ENCODE measurements around the gene LINGO1. TPM values are rescaled to one million over a fixed set of nuclear protein-coding genes. Genes with fewer than 3 reads are reported as not detected.

Gene LINGO1
- total and polyA plus RNA-seq, 4 donors = 0.38 to 2.1 (median 1.5) TPM

- H3K27ac ChIP-seq (ENCODE audit: low read depth in 1 of 2, low read length in 2 of 2) = no peak overlapping the region
- 10% methylated on average over 9 of the region's 9 CpGs for WGBS, 2 donors
These were observed 55.3 kb downstream of the LINGO1 start for GRCh38 chr15:77577366-77577950.

GRCh38 chr15:77576538-77576937 lies 56.2 kb downstream of the LINGO1 start:
- DNase-seq = no peak
- Histone ChIP-seq H3K27ac (ENCODE audit: low read depth in 1 of 2, low read length in 2 of 2) (no peak overlapping the region), H3K27me3 (ENCODE audit: control insufficient read depth in 1 of 2, insufficient read depth in 2 of 2, low read length in 1 of 2) (no peaks in the 10 kb centered on the region), H3K36me3 (ENCODE audit: control insufficient read depth in 1 of 2, insufficient read depth in 2 of 2, low read length in 1 of 2) (no peaks in the 10 kb centered on the region), H3K4me3 (ENCODE audit: low read length in 2 of 2) (no peak overlapping the region), H3K9me3 (ENCODE audit: control insufficient read depth, low read length) (no peaks in the 10 kb centered on the region), H3K4me1 (ENCODE audit: control insufficient read depth in 1 of 2, insufficient read depth in 2 of 2, low read length in 2 of 2) (no peaks in the 10 kb centered on the region)
- intact Hi-C loops (cut with DNase I) = no loop called here
- 99 to 100% methylated on average over 1 of the region's 1 CpG for WGBS, 2 donors
- no peak for ATAC-seq (ENCODE audit: low FRiP score)

More at GRCh38 chr15:77577366-77577950, 55.3 kb downstream of the LINGO1 start:
- intact Hi-C loops (cut with DNase I) = no loop called here
- ATAC-seq (ENCODE audit: low FRiP score) = no peak
- H3K27me3 ChIP-seq (ENCODE audit: control insufficient read depth in 1 of 2, insufficient read depth in 2 of 2, low read length in 1 of 2) = no peaks in the 10 kb centered on the region
- DNase-seq = no peak
- H3K36me3 ChIP-seq (ENCODE audit: control insufficient read depth in 1 of 2, insufficient read depth in 2 of 2, low read length in 1 of 2) = no peaks in the 10 kb centered on the region
- H3K4me1 ChIP-seq (ENCODE audit: control insufficient read depth in 1 of 2, insufficient read depth in 2 of 2, low read length in 2 of 2) = no peaks in the 10 kb centered on the region
- no peak overlapping the region for H3K4me3 ChIP-seq (ENCODE audit: low read length in 2 of 2)
- H3K9me3 ChIP-seq (ENCODE audit: control insufficient read depth, low read length) = no peaks in the 10 kb centered on the region

- ATAC-seq (ENCODE audit: low FRiP score) (no peak), DNase-seq (no peak)
- Histone ChIP-seq H3K36me3 (ENCODE audit: control insufficient read depth in 1 of 2, insufficient read depth in 2 of 2, low read length in 1 of 2) (no peaks in the 10 kb centered on the region), H3K27ac (ENCODE audit: low read depth in 1 of 2, low read length in 2 of 2) (no peak overlapping the region), H3K4me1 (ENCODE audit: control insufficient read depth in 1 of 2, insufficient read depth in 2 of 2, low read length in 2 of 2) (no peaks in the 10 kb centered on the region), H3K27me3 (ENCODE audit: control insufficient read depth in 1 of 2, insufficient read depth in 2 of 2, low read length in 1 of 2) (no peaks in the 10 kb centered on the region), H3K4me3 (ENCODE audit: low read length in 2 of 2) (no peak overlapping the region), H3K9me3 (ENCODE audit: control insufficient read depth, low read length) (no peaks in the 10 kb centered on the region)
- intact Hi-C loops (cut with DNase I) = no loop called here
- WGBS, 2 donors = 91 to 93% methylated on average over 14 of the region's 14 CpGs
These were observed 57.3 kb downstream of the LINGO1 start for GRCh38 chr15:77575203-77575934.

- intact Hi-C loops (cut with DNase I) = no loop called here
- DNase-seq (no peak), ATAC-seq (ENCODE audit: low FRiP score) (no peak)
- Histone ChIP-seq H3K27me3 (ENCODE audit: control insufficient read depth in 1 of 2, insufficient read depth in 2 of 2, low read length in 1 of 2) (no peaks in the 10 kb centered on the region), H3K9me3 (ENCODE audit: control insufficient read depth, low read length) (no peaks in the 10 kb centered on the region), H3K4me1 (ENCODE audit: control insufficient read depth in 1 of 2, insufficient read depth in 2 of 2, low read length in 2 of 2) (no peaks in the 10 kb centered on the region), H3K36me3 (ENCODE audit: control insufficient read depth in 1 of 2, insufficient read depth in 2 of 2, low read length in 1 of 2) (no peaks in the 10 kb centered on the region), H3K4me3 (ENCODE audit: low read length in 2 of 2) (no peak overlapping the region), H3K27ac (ENCODE audit: low read depth in 1 of 2, low read length in 2 of 2) (no peak overlapping the region)
- 94 to 97% methylated on average over 6 of the region's 6 CpGs for WGBS, 2 donors
These were observed 58.0 kb downstream of the LINGO1 start for GRCh38 chr15:77574521-77575202.

GRCh38 chr15:77573802-77574201 lies 58.9 kb downstream of the LINGO1 start:
- H3K9me3 ChIP-seq (ENCODE audit: control insufficient read depth, low read length) = no peaks in the 10 kb centered on the region
- no peak for DNase-seq
- H3K27ac ChIP-seq (ENCODE audit: low read depth in 1 of 2, low read length in 2 of 2) = no peak overlapping the region
- H3K27me3 ChIP-seq (ENCODE audit: control insufficient read depth in 1 of 2, insufficient read depth in 2 of 2, low read length in 1 of 2) = no peaks in the 10 kb centered on the region
- 91 to 97% methylated on average over 4 of the region's 4 CpGs for WGBS, 2 donors
- H3K36me3 ChIP-seq (ENCODE audit: control insufficient read depth in 1 of 2, insufficient read depth in 2 of 2, low read length in 1 of 2) = no peaks in the 10 kb centered on the region
- intact Hi-C loops (cut with DNase I) = no loop called here
- H3K4me3 ChIP-seq (ENCODE audit: low read length in 2 of 2) = no peak overlapping the region
- no peak for ATAC-seq (ENCODE audit: low FRiP score)
- H3K4me1 ChIP-seq (ENCODE audit: control insufficient read depth in 1 of 2, insufficient read depth in 2 of 2, low read length in 2 of 2) = no peaks in the 10 kb centered on the region

- Histone ChIP-seq H3K9me3 (ENCODE audit: control insufficient read depth, low read length) (peaks cover 3% of the 10 kb centered on the region), H3K27ac (ENCODE audit: low read depth in 1 of 2, low read length in 2 of 2) (no peak overlapping the region), H3K4me3 (ENCODE audit: low read length in 2 of 2) (no peak overlapping the region), H3K4me1 (ENCODE audit: control insufficient read depth in 1 of 2, insufficient read depth in 2 of 2, low read length in 2 of 2) (no peaks in the 10 kb centered on the region), H3K36me3 (ENCODE audit: control insufficient read depth in 1 of 2, insufficient read depth in 2 of 2, low read length in 1 of 2) (no peaks in the 10 kb centered on the region), H3K27me3 (ENCODE audit: control insufficient read depth in 1 of 2, insufficient read depth in 2 of 2, low read length in 1 of 2) (no peaks in the 10 kb centered on the region)
- intact Hi-C loops (cut with DNase I) = no loop called here
- 87 to 91% methylated on average over 4 of the region's 4 CpGs for WGBS, 2 donors
- ATAC-seq (ENCODE audit: low FRiP score) (no peak), DNase-seq (no peak)
These were observed 60.5 kb downstream of the LINGO1 start for GRCh38 chr15:77572186-77572585.

GRCh38 chr15:77571741-77572140 lies 61.0 kb downstream of the LINGO1 start:
- Histone ChIP-seq H3K27ac (ENCODE audit: low read depth in 1 of 2, low read length in 2 of 2) (no peak overlapping the region), H3K4me1 (ENCODE audit: control insufficient read depth in 1 of 2, insufficient read depth in 2 of 2, low read length in 2 of 2) (no peaks in the 10 kb centered on the region), H3K36me3 (ENCODE audit: control insufficient read depth in 1 of 2, insufficient read depth in 2 of 2, low read length in 1 of 2) (no peaks in the 10 kb centered on the region), H3K9me3 (ENCODE audit: control insufficient read depth, low read length) (peaks cover 3% of the 10 kb centered on the region), H3K27me3 (ENCODE audit: control insufficient read depth in 1 of 2, insufficient read depth in 2 of 2, low read length in 1 of 2) (no peaks in the 10 kb centered on the region), H3K4me3 (ENCODE audit: low read length in 2 of 2) (no peak overlapping the region)
- ATAC-seq (ENCODE audit: low FRiP score) (no peak), DNase-seq (no peak)
- 84 to 93% methylated on average over 15 of the region's 15 CpGs for WGBS, 2 donors
- intact Hi-C loops (cut with DNase I) = no loop called here

- Histone ChIP-seq H3K4me1 (ENCODE audit: control insufficient read depth in 1 of 2, insufficient read depth in 2 of 2, low read length in 2 of 2) (no peaks in the 10 kb centered on the region), H3K27me3 (ENCODE audit: control insufficient read depth in 1 of 2, insufficient read depth in 2 of 2, low read length in 1 of 2) (no peaks in the 10 kb centered on the region), H3K4me3 (ENCODE audit: low read length in 2 of 2) (no peak overlapping the region), H3K36me3 (ENCODE audit: control insufficient read depth in 1 of 2, insufficient read depth in 2 of 2, low read length in 1 of 2) (no peaks in the 10 kb centered on the region), H3K9me3 (ENCODE audit: control insufficient read depth, low read length) (peaks cover 3% of the 10 kb centered on the region), H3K27ac (ENCODE audit: low read depth in 1 of 2, low read length in 2 of 2) (no peak overlapping the region)
- ATAC-seq (ENCODE audit: low FRiP score) (no peak), DNase-seq (peak in 1 of 2 donors; percentile 36)
- intact Hi-C loops (cut with DNase I) = no loop called here
- WGBS, 2 donors = 93 to 94% methylated on average over 6 of the region's 6 CpGs
These were observed 61.5 kb downstream of the LINGO1 start for GRCh38 chr15:77571181-77571580.

- intact Hi-C loops (cut with DNase I) = no loop called here
- DNase-seq (no peak), ATAC-seq (ENCODE audit: low FRiP score) (no peak)
- peaks cover 3% of the 10 kb centered on the region for H3K9me3 ChIP-seq (ENCODE audit: control insufficient read depth, low read length)
- no peak overlapping the region for H3K27ac ChIP-seq (ENCODE audit: low read depth in 1 of 2, low read length in 2 of 2)
- 45 to 52% methylated on average over 6 of the region's 6 CpGs for WGBS, 2 donors
- no peaks in the 10 kb centered on the region for H3K27me3 ChIP-seq (ENCODE audit: control insufficient read depth in 1 of 2, insufficient read depth in 2 of 2, low read length in 1 of 2)
- H3K36me3 ChIP-seq (ENCODE audit: control insufficient read depth in 1 of 2, insufficient read depth in 2 of 2, low read length in 1 of 2) = no peaks in the 10 kb centered on the region
- no peak overlapping the region for H3K4me3 ChIP-seq (ENCODE audit: low read length in 2 of 2)
- no peaks in the 10 kb centered on the region for H3K4me1 ChIP-seq (ENCODE audit: control insufficient read depth in 1 of 2, insufficient read depth in 2 of 2, low read length in 2 of 2)
These were observed 63.0 kb downstream of the LINGO1 start for GRCh38 chr15:77569729-77570125.
